Smooth muscle cell (in vitro differentiated cells): ENCODE results near the gene FIZ1. TPM values are rescaled to one million over a fixed set of nuclear protein-coding genes. Genes with fewer than 3 reads are reported as not detected.

Experiments
- DNase-seq: peaks from one replicate; lab custom pipeline; 2025; ENCODE audit not compliant: unreplicated experiment; lab: John Stamatoyannopoulos, UW
- H2AFZ ChIP-seq: fragments of 200-600 bp; sonication (generic); 2 replicates; pipeline ENCODE4 v1.6.0; 2016; ENCODE audit warnings: antibody characterized with exemption, low read depth, mild to moderate bottlenecking
- H3F3A ChIP-seq: fragments of 200-600 bp; sonication (generic); 2 replicates; pipeline ENCODE4 v1.6.0; 2017; ENCODE audit warnings: antibody characterized with exemption, low read depth
- H3K27ac ChIP-seq: fragments of 200-600 bp; sonication (generic); 2 replicates; pipeline ENCODE4 v1.5.1; 2016; ENCODE audit warnings: low read depth, mild to moderate bottlenecking
- H3K27me3 ChIP-seq: fragments of 200-600 bp; sonication (generic); 2 replicates; pipeline ENCODE4 v1.6.1; 2016; ENCODE audit warnings: low read depth, mild to moderate bottlenecking
- H3K36me3 ChIP-seq: fragments of 200-600 bp; sonication (generic); 2 replicates; pipeline ENCODE4 v1.5.1; 2016; ENCODE audit warnings: low read depth
- H3K4me1 ChIP-seq: fragments of 200-600 bp; sonication (generic); 2 replicates; pipeline ENCODE4 v1.5.1; 2016; ENCODE audit warnings: low read depth
- H3K4me2 ChIP-seq: fragments of 200-600 bp; sonication (generic); 2 replicates; pipeline ENCODE4 v1.6.0; 2016; ENCODE audit warnings: mild to moderate bottlenecking
- H3K4me3 ChIP-seq: fragments of 200-600 bp; sonication (generic); 2 replicates; pipeline ENCODE4 v1.5.1; 2016; ENCODE audit warnings: mild to moderate bottlenecking
- H3K79me2 ChIP-seq: fragments of 200-600 bp; sonication (generic); 2 replicates; pipeline ENCODE4 v1.6.0; 2016; ENCODE audit warnings: low read depth, mild to moderate bottlenecking
- H3K9ac ChIP-seq: fragments of 200-600 bp; sonication (generic); 2 replicates; pipeline ENCODE4 v1.6.0; 2016; ENCODE audit warnings: low read depth
- H3K9me3 ChIP-seq: fragments of 200-600 bp; sonication (generic); replicated peaks from 2 replicates; pipeline ENCODE4 v1.5.1; 2016; ENCODE audit warnings: low read depth
- H4K20me1 ChIP-seq: fragments of 200-600 bp; sonication (generic); 2 replicates; pipeline ENCODE4 v1.6.0; 2016; ENCODE audit warnings: low read depth
- WGBS: methylation state at CpG from one replicate; pipeline ENCODE4 v1.1.7; 2016; ENCODE audit warnings: low lambda C conversion rate; 5-methylcytosine and 5-hydroxymethylcytosine counted together
- polyA plus RNA-seq: library from polyadenylated mRNA; unstranded; fragments of >200 nt; fragmentation: Nextera tagmentation; extraction: Ambion mirVana; gene quantifications from 2 replicates; pipeline ENCODE4 v1.2.1, GENCODE V29; 2016
- total RNA-seq: library from RNA; depleted of rRNA; stranded (reverse); fragments of >200 nt; gene quantifications from 2 replicates; pipeline ENCODE4 v1.2.3, GENCODE V29; 2014
- TF ChIP-seq, protein P1 (sequence below): fragments of 200-600 bp; sonication (generic); IDR thresholded peaks from 2 replicates; pipeline ENCODE4 v1.5.1; 2017; ENCODE audit warnings: borderline replicate concordance, mild to moderate bottlenecking, antibody characterized with exemption; ENCODE audit not compliant: insufficient read depth, poor library complexity, severe bottlenecking

FIZ1 gene
- total and polyA plus RNA-seq, 2 experiments from 2014 or later = 10.4 to 17.7 TPM

DNA sequence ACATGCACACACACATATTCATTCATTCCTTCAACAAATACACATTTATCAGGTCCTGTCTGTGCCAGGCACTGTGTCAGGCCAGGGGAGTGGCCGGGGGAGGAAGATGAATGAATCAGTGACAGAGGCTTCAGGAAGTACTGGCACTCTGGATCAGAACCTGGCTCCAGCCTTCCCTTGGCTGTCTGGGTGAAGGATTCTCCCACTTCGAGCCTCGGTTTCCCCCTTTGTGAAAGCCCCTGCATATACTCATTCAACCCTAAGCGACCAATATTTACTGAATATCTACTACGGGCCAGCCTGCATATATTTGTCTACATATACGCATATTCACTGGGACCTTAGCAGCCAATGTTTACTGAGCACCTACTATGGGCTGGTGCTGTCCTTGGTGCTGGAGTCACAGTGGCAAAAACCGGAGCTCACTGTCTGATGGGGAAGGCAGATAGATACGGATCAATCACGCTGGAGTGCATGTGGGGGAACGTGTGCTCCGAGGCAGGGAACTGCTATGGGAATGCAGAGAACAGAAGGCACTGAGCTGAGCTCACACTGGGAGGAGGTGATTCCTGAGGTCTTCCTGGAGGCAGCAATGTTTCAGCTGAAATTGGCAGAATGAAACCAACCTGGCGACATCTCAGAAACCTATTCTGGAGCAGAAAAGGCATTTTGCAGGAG, 18.0 kb downstream of the FIZ1 start:
- Histone ChIP-seq H3K79me2 (peaks cover 13% of the 10 kb centered on the region), H3K36me3 (no peaks in the 10 kb centered on the region), H3F3A (peaks cover 5% of the 10 kb centered on the region), H2AFZ (peak overlapping the region; percentile 80), H3K4me3 (peak overlapping the region; percentile 96), H3K4me2 (peak overlapping the region; percentile 92), H3K27me3 (no peaks in the 10 kb centered on the region), H3K4me1 (peaks cover 7% of the 10 kb centered on the region), H3K9me3 (no peaks in the 10 kb centered on the region), H3K27ac (peak overlapping the region; percentile 68), H4K20me1 (no peaks in the 10 kb centered on the region), H3K9ac (no peak overlapping the region)
- no peak for DNase-seq
- WGBS = 44% methylated on average over 12 of the region's 12 CpGs
- TF ChIP-seq, protein P1, sequence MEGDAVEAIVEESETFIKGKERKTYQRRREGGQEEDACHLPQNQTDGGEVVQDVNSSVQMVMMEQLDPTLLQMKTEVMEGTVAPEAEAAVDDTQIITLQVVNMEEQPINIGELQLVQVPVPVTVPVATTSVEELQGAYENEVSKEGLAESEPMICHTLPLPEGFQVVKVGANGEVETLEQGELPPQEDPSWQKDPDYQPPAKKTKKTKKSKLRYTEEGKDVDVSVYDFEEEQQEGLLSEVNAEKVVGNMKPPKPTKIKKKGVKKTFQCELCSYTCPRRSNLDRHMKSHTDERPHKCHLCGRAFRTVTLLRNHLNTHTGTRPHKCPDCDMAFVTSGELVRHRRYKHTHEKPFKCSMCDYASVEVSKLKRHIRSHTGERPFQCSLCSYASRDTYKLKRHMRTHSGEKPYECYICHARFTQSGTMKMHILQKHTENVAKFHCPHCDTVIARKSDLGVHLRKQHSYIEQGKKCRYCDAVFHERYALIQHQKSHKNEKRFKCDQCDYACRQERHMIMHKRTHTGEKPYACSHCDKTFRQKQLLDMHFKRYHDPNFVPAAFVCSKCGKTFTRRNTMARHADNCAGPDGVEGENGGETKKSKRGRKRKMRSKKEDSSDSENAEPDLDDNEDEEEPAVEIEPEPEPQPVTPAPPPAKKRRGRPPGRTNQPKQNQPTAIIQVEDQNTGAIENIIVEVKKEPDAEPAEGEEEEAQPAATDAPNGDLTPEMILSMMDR = no peak

DNA sequence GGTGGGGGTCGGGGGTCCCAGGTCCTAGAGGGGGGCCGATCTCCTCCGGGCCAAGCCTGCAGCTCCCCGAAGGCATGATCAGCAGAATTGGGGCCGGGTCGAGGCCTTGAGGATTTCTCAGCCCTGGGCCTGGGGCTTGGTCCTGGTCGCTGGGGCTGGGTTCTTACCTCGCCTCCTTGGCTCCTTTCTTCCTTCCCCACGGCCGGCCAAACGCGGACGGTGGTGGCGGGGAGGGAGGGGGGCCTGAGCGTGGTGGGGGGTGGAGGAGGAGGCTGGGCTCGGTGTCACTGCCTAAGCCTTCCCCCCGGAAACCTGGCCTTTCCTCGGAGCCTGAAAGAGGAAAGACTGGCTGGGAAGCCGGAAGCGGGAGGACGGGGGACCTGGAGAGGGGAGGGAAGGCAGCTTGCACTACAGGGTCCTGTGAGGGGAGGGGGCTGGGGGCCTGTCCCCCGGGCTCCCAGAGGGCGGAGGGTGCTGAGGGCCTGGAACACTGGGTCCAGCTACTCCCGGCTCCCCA, 18.6 kb downstream of the FIZ1 start, which contains the start of gene ZNF579:
TSS of gene ZNF579 (minus strand) at position 221 of the 517 bp plus-strand sequence. CDS start 1,209 bp downstream, outside the sequence.
- TF ChIP-seq, protein P1 = no peak
- Histone ChIP-seq H3K9me3 (no peaks in the 10 kb centered on the region), H3K79me2 (peaks cover 13% of the 10 kb centered on the region), H3K27me3 (no peaks in the 10 kb centered on the region), H4K20me1 (no peaks in the 10 kb centered on the region), H3K4me3 (peak within 1 kb of the TSS; percentile 96), H3K9ac (peak within 1 kb of the TSS; percentile 91), H3F3A (peaks cover 5% of the 10 kb centered on the region), H3K36me3 (no peaks in the 10 kb centered on the region), H2AFZ (peak within 1 kb of the TSS; percentile 80), H3K27ac (peak within 1 kb of the TSS; percentile 68), H3K4me2 (peak within 1 kb of the TSS; percentile 92), H3K4me1 (peaks cover 2% of the 10 kb centered on the region)
- WGBS = 8% methylated on average over 10 of the region's 24 CpGs
- DNase-seq = peak; percentile 51

DNA sequence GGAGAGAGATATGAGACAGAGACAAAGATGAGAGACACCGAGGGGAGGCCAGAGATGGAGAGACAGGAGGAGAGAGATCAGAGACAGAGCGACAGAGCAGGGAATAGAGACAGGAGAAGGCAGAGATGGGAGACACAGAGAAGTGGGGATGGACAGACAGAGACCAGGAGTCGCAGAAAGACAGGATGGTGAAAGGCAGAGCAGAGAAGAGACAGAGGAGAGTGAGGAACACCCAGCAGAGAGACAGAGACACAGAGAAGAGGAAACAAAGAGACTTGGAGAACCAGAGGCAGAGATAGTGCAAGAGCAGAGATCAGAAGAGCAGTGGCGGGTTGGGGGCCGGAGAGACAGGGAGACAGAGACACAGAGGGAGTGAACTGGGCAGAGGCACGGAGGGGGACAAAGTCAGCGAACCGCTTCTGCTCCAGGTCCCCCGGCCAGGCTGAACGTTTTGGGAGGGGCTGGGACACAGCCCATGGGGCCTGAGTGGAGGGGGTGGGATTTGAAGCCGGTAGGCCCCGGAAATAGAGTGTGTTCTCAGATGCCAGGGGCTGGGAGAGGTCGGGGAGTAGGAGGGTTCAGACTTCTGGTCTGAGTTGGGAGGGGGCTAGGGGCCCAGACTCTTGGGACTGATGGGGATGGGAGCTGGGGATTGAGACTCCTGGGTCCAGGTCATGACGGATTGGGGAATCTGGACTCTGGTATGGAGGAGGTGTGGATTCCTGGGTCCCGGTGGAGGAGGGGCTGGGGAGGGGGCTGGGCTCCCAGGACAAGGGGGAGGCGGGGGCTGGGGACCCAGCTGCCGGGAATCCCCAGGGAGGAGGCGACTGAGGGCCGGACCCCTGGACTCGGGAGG, 19.3 kb downstream of the FIZ1 start:
- H2AFZ ChIP-seq = no peak overlapping the region
- WGBS = 19% methylated on average over 15 of the region's 20 CpGs

More for the DNA sequence above, 19.3 kb downstream of the FIZ1 start:
- peak overlapping the region; percentile 96 for H3K4me3 ChIP-seq
- no peaks in the 10 kb centered on the region for H3K36me3 ChIP-seq
- H3K79me2 ChIP-seq = peaks cover 13% of the 10 kb centered on the region
- H3K4me2 ChIP-seq = peak overlapping the region; percentile 92
- H3K27me3 ChIP-seq = no peaks in the 10 kb centered on the region
- no peaks in the 10 kb centered on the region for H4K20me1 ChIP-seq
- DNase-seq = no peak
- H3K9ac ChIP-seq = peak overlapping the region; percentile 91
- peak overlapping the region; percentile 68 for H3K27ac ChIP-seq
- H3F3A ChIP-seq = peaks cover 5% of the 10 kb centered on the region
- TF ChIP-seq, protein P1 = no peak
- no peaks in the 10 kb centered on the region for H3K4me1 ChIP-seq
- H3K9me3 ChIP-seq = no peaks in the 10 kb centered on the region
